Neural progenitor cell (in vitro differentiated cells): ENCODE data around the gene LIPN. TPM values are rescaled to one million over a fixed set of nuclear protein-coding genes. Genes with fewer than 3 reads are reported as not detected.

ENCODE experiments used
- DNase-seq: peaks from one replicate; pipeline ENCODE4 v3.0.0-alpha.2; 2016; ENCODE audit warnings: low spot score
- H2AFZ ChIP-seq: fragments of 200-600 bp; sonication (generic); replicated peaks from 2 replicates; pipeline ENCODE4 v1.6.1; 2016; ENCODE audit warnings: antibody characterized with exemption
- H3F3A ChIP-seq: fragments of 200-600 bp; sonication (generic); 2 replicates; pipeline ENCODE4 v1.6.1; 2016; ENCODE audit warnings: antibody characterized with exemption, low read depth
- H3K27ac ChIP-seq: fragments of 200-600 bp; sonication (generic); 2 replicates; pipeline ENCODE4 v1.5.1; 2016; ENCODE audit warnings: mild to moderate bottlenecking
- H3K27me3 ChIP-seq: fragments of 200-600 bp; sonication (generic); 2 replicates; pipeline ENCODE4 v1.6.1; 2016; ENCODE audit warnings: mild to moderate bottlenecking, moderate library complexity
- H3K36me3 ChIP-seq: fragments of 200-600 bp; sonication (generic); 2 replicates; pipeline ENCODE4 v1.5.1; 2016
- H3K4me1 ChIP-seq: fragments of 200-600 bp; sonication (generic); 2 replicates; pipeline ENCODE4 v1.6.1; 2016; ENCODE audit warnings: mixed run types
- H3K4me2 ChIP-seq: fragments of 200-600 bp; sonication (generic); 2 replicates; pipeline ENCODE4 v1.6.1; 2016
- H3K4me3 ChIP-seq: fragments of 200-600 bp; sonication (generic); 2 replicates; pipeline ENCODE4 v1.5.1; 2016
- H3K79me2 ChIP-seq: fragments of 200-600 bp; sonication (generic); 2 replicates; pipeline ENCODE4 v1.6.1; 2016; ENCODE audit warnings: low read depth
- H3K9ac ChIP-seq: fragments of 200-600 bp; sonication (generic); 2 replicates; pipeline ENCODE4 v1.6.1; 2016
- H3K9me3 ChIP-seq: fragments of 200-600 bp; sonication (generic); 2 replicates; pipeline ENCODE4 v1.5.1; 2016; ENCODE audit warnings: low read depth
- H4K20me1 ChIP-seq: fragments of 200-600 bp; sonication (generic); 2 replicates; pipeline ENCODE4 v1.6.1; 2016; ENCODE audit warnings: low read depth
- H3K27ac Mint-ChIP-seq: 3 replicates; pipeline ENCODE4 v1.8.0; 2021; ENCODE audit warnings: mixed read lengths
- H3K27me3 Mint-ChIP-seq: 2 replicates; pipeline ENCODE4 v1.8.0; 2022; ENCODE audit warnings: low read depth, mild to moderate bottlenecking, inconsistent platforms, moderate library complexity, mixed read lengths; ENCODE audit not compliant: insufficient read depth
- H3K36me3 Mint-ChIP-seq: 3 replicates; pipeline ENCODE4 v1.8.0; 2021; ENCODE audit warnings: mixed read lengths
- H3K4me1 Mint-ChIP-seq: 3 replicates; pipeline ENCODE4 v1.8.0; 2021; ENCODE audit warnings: mixed read lengths
- H3K4me3 Mint-ChIP-seq: 3 replicates; pipeline ENCODE4 v1.8.0; 2021; ENCODE audit warnings: mild to moderate bottlenecking, moderate library complexity, mixed read lengths
- H3K9me3 Mint-ChIP-seq: 3 replicates; pipeline ENCODE4 v1.8.0; 2020; ENCODE audit warnings: mixed read lengths
- CTCF ChIP-seq: fragments of 200-600 bp; sonication (generic); IDR thresholded peaks from 2 replicates; pipeline ENCODE4 v1.5.1; 2017; ENCODE audit warnings: antibody characterized with exemption, mild to moderate bottlenecking
- EZH2 ChIP-seq: fragments of 200-600 bp; sonication (generic); IDR thresholded peaks from 2 replicates; pipeline ENCODE4 v1.6.1; 2017; ENCODE audit warnings: antibody characterized with exemption, mild to moderate bottlenecking, moderate library complexity
- EZH2phosphoT487 ChIP-seq: fragments of 200-600 bp; sonication (generic); IDR thresholded peaks from 2 replicates; pipeline ENCODE4 v1.6.1; 2017; ENCODE audit warnings: antibody characterized with exemption
- total RNA-seq: library from RNA; depleted of rRNA; stranded (reverse); fragments of >200 nt; gene quantifications from 2 replicates; pipeline ENCODE4 v1.2.3, GENCODE V29; 2015; ENCODE audit warnings: low replicate concordance

LIPN gene
- total RNA-seq, 1 donor from 2014 or later, result not detected

GRCh38 chr10:88725798-88726197 is 34.0 kb upstream of the LIPN start:
- peaks cover 3% of the 10 kb centered on the region for H3K27me3 ChIP-seq
- H3K36me3 ChIP-seq, result no peaks in the 10 kb centered on the region
- H3K27ac ChIP-seq, result no peak overlapping the region
- TF ChIP-seq EZH2 (no peak), EZH2phosphoT487 (no peak), CTCF (no peak)
- no peak for DNase-seq
- H3F3A ChIP-seq, result no peaks in the 10 kb centered on the region
- no peaks in the 10 kb centered on the region for H3K9me3 ChIP-seq
- no peaks in the 10 kb centered on the region for H3K27me3 Mint-ChIP-seq
- no peaks in the 10 kb centered on the region for H3K4me1 Mint-ChIP-seq
- no peaks in the 10 kb centered on the region for H3K36me3 Mint-ChIP-seq
- H2AFZ ChIP-seq, result no peak overlapping the region
- no peaks in the 10 kb centered on the region for H4K20me1 ChIP-seq
- H3K4me2 ChIP-seq, result no peak overlapping the region
- no peak overlapping the region for H3K4me3 Mint-ChIP-seq
- no peak overlapping the region for H3K9ac ChIP-seq
- H3K4me1 ChIP-seq, result no peaks in the 10 kb centered on the region
- H3K79me2 ChIP-seq, result no peaks in the 10 kb centered on the region
- no peak overlapping the region for H3K4me3 ChIP-seq
- no peak overlapping the region for H3K27ac Mint-ChIP-seq
- H3K9me3 Mint-ChIP-seq, result no peaks in the 10 kb centered on the region

DNA sequence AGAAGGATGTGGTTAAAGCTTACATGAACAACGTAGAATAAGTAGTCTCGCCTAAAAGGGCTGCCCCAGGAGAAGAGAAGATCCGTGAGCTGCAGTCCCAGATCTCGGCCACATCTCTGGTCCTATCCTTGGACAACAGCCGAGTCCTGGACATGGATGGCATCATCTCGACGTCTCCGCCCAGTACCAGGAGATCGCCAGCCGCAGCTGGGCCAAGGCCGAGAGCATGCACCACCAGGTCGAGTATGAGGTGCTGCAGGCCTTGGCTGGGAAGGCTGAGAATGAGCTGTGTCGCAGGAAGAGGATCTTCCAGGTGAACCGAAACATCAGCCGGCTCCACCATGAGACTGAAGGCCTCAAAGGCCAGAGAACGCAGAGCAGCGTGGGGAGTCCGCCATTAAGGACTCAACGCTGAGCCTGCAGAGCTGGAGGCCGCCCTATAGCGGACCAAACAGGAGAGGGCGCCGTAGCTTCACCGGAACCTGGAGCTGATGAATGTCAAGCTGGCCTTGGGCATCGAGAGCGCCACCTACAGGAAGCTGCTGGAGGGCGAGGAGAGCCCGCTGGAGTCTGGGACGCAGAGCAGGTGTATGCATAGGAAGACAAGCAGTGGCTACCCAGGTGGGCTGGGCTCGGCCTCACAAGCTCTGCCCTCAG is 31.6 kb upstream of the LIPN start:
- Mint-ChIP-seq H3K27me3 (no peaks in the 10 kb centered on the region), H3K36me3 (no peaks in the 10 kb centered on the region), H3K9me3 (no peaks in the 10 kb centered on the region), H3K4me1 (peaks cover 5% of the 10 kb centered on the region), H3K4me3 (no peak overlapping the region), H3K27ac (no peak overlapping the region)
- peak; percentile 81 for DNase-seq
- H2AFZ ChIP-seq, result peak overlapping the region; percentile 87
- no peaks in the 10 kb centered on the region for H3K36me3 ChIP-seq
- H3K4me1 ChIP-seq, result peaks cover 3% of the 10 kb centered on the region
- H4K20me1 ChIP-seq, result no peaks in the 10 kb centered on the region
- peaks cover 3% of the 10 kb centered on the region for H3K27me3 ChIP-seq
- no peak overlapping the region for H3K4me3 ChIP-seq
- H3K9me3 ChIP-seq, result no peaks in the 10 kb centered on the region
- H3K27ac ChIP-seq, result no peak overlapping the region
- no peaks in the 10 kb centered on the region for H3F3A ChIP-seq
- no peak for TF ChIP-seq EZH2
- no peak for TF ChIP-seq EZH2phosphoT487
- TF ChIP-seq CTCF, result peak; percentile 76
- H3K79me2 ChIP-seq, result no peaks in the 10 kb centered on the region
- no peak overlapping the region for H3K4me2 ChIP-seq
- H3K9ac ChIP-seq, result no peak overlapping the region

- no peaks in the 10 kb centered on the region for H3K36me3 Mint-ChIP-seq
- no peak overlapping the region for H3K9ac ChIP-seq
- peaks cover 3% of the 10 kb centered on the region for H3K4me1 ChIP-seq
- no peak overlapping the region for H3K27ac Mint-ChIP-seq
- TF ChIP-seq EZH2 (no peak), CTCF (no peak), EZH2phosphoT487 (no peak)
- H4K20me1 ChIP-seq, result no peaks in the 10 kb centered on the region
- peaks cover 6% of the 10 kb centered on the region for H3K4me1 Mint-ChIP-seq
- H3K4me3 ChIP-seq, result no peak overlapping the region
- no peaks in the 10 kb centered on the region for H3K9me3 ChIP-seq
- H3K4me3 Mint-ChIP-seq, result no peak overlapping the region
- H3K27ac ChIP-seq, result no peak overlapping the region
- H3K9me3 Mint-ChIP-seq, result no peaks in the 10 kb centered on the region
- no peaks in the 10 kb centered on the region for H3K36me3 ChIP-seq
- no peaks in the 10 kb centered on the region for H3K79me2 ChIP-seq
- peak overlapping the region; percentile 54 for H2AFZ ChIP-seq
- peaks cover 3% of the 10 kb centered on the region for H3K27me3 ChIP-seq
- H3K27me3 Mint-ChIP-seq, result peaks cover under 1% of the 10 kb centered on the region
- H3F3A ChIP-seq, result no peaks in the 10 kb centered on the region
- no peak for DNase-seq
- no peak overlapping the region for H3K4me2 ChIP-seq
These were observed 29.0 kb upstream of the LIPN start for GRCh38 chr10:88730864-88731263.
